H9 (cell line): ENCODE results near the gene PLXNC1. TPM values are rescaled to one million over a fixed set of nuclear protein-coding genes. Genes with fewer than 3 reads are reported as not detected.

Experiments
- DNase-seq: peaks from one replicate; pipeline ENCODE4 v3.0.0-alpha.2; 2017
- H2AFZ ChIP-seq: one replicate; pipeline ENCODE4 v1.6.1; 2013; ENCODE audit warnings: mild to moderate bottlenecking, low read length, control low read depth, moderate library complexity
- H2AK5ac ChIP-seq: 2 replicates; pipeline ENCODE4 v1.6.1; 2013; ENCODE audit warnings: low read length, control low read depth, mixed read lengths; ENCODE audit not compliant: insufficient read length
- H2BK120ac ChIP-seq: one replicate; pipeline ENCODE4 v1.6.1; 2013; ENCODE audit warnings: low read depth, mild to moderate bottlenecking, low read length, control low read depth, inconsistent platforms; ENCODE audit not compliant: poor library complexity, severe bottlenecking
- H2BK12ac ChIP-seq: 2 replicates; pipeline ENCODE4 v1.6.1; 2013; ENCODE audit warnings: low read length, control low read depth, mixed read lengths, low read depth; ENCODE audit not compliant: insufficient read length
- H2BK15ac ChIP-seq: 2 replicates; pipeline ENCODE4 v1.6.1; 2013; ENCODE audit warnings: low read depth, low read length, control low read depth
- H2BK20ac ChIP-seq: one replicate; pipeline ENCODE4 v1.6.1; 2013; ENCODE audit warnings: low read depth, mild to moderate bottlenecking, low read length, control low read depth, inconsistent platforms; ENCODE audit not compliant: poor library complexity, severe bottlenecking
- H2BK5ac ChIP-seq: 2 replicates; pipeline ENCODE4 v1.6.1; 2013; ENCODE audit warnings: low read length, control low read depth, mixed read lengths; ENCODE audit not compliant: insufficient read length
- H3K14ac ChIP-seq: 2 replicates; pipeline ENCODE4 v1.6.1; 2013; ENCODE audit warnings: low read length, control low read depth; ENCODE audit not compliant: insufficient read depth
- H3K18ac ChIP-seq: 2 replicates; pipeline ENCODE4 v1.6.1; 2013; ENCODE audit warnings: low read depth, mild to moderate bottlenecking, mixed read lengths, low read length, control low read depth; ENCODE audit not compliant: insufficient read length
- H3K23ac ChIP-seq: 2 replicates; pipeline ENCODE4 v1.6.1; 2013; ENCODE audit warnings: low read length, control low read depth, mixed read lengths, low read depth; ENCODE audit not compliant: insufficient read length
- H3K23me2 ChIP-seq: 2 replicates; pipeline ENCODE4 v1.6.1; 2013; ENCODE audit warnings: low read depth, mild to moderate bottlenecking, mixed read lengths, low read length, control low read depth; ENCODE audit not compliant: insufficient read length, poor library complexity, severe bottlenecking
- H3K27ac ChIP-seq: 2 replicates; pipeline ENCODE4 v1.5.1; 2013; ENCODE audit warnings: low read length, control low read depth, mixed read lengths, low read depth; ENCODE audit not compliant: insufficient read length
- H3K27me3 ChIP-seq: 2 replicates; pipeline ENCODE4 v1.6.1; 2013; ENCODE audit warnings: low read length, control low read depth, inconsistent platforms; ENCODE audit not compliant: insufficient read depth
- H3K4ac ChIP-seq: 2 replicates; pipeline ENCODE4 v1.6.1; 2013; ENCODE audit warnings: low read depth, mild to moderate bottlenecking, control low read depth, inconsistent platforms, low read length, moderate library complexity
- H3K4me1 ChIP-seq: 2 replicates; pipeline ENCODE4 v1.6.1; 2013; ENCODE audit warnings: low read length, control low read depth, inconsistent platforms; ENCODE audit not compliant: insufficient read depth
- H3K4me2 ChIP-seq: 2 replicates; pipeline ENCODE4 v1.6.1; 2013; ENCODE audit warnings: low read length, control low read depth, mixed read lengths; ENCODE audit not compliant: insufficient read length, insufficient read depth
- H3K56ac ChIP-seq: 2 replicates; pipeline ENCODE4 v1.6.1; 2013; ENCODE audit warnings: low read depth, mild to moderate bottlenecking, mixed read lengths, low read length, control low read depth; ENCODE audit not compliant: insufficient read length
- H3K79me1 ChIP-seq: 2 replicates; pipeline ENCODE4 v1.6.1; 2013; ENCODE audit warnings: low read depth, mild to moderate bottlenecking, moderate library complexity, low read length, control low read depth, inconsistent platforms; ENCODE audit not compliant: insufficient read depth, poor library complexity, severe bottlenecking
- H3K79me2 ChIP-seq: 2 replicates; pipeline ENCODE4 v1.6.1; 2013; ENCODE audit warnings: low read length, control low read depth, inconsistent platforms; ENCODE audit not compliant: insufficient read depth
- H3K9ac ChIP-seq: 2 replicates; pipeline ENCODE4 v1.6.1; 2013; ENCODE audit warnings: low read length, control low read depth, mixed read lengths; ENCODE audit not compliant: insufficient read length; ENCODE audit errors: extremely low read depth
- H3K9me3 ChIP-seq: one replicate; pipeline ENCODE4 v1.6.1; 2013; ENCODE audit warnings: low read depth, low read length, inconsistent platforms; ENCODE audit not compliant: control insufficient read depth
- H3T11ph ChIP-seq: one replicate; pipeline ENCODE4 v1.6.1; 2013; ENCODE audit warnings: mild to moderate bottlenecking, low read length, control low read depth, inconsistent platforms
- H4K20me1 ChIP-seq: one replicate; pipeline ENCODE4 v1.6.1; 2013; ENCODE audit not compliant: control insufficient read depth, insufficient read length, insufficient read depth
- H4K5ac ChIP-seq: 2 replicates; pipeline ENCODE4 v1.6.1; 2013; ENCODE audit warnings: low read depth, mild to moderate bottlenecking, mixed read lengths, low read length, control low read depth; ENCODE audit not compliant: insufficient read length
- H4K8ac ChIP-seq: replicated peaks from 2 replicates; pipeline ENCODE4 v1.6.1; 2013; ENCODE audit warnings: low read length, control low read depth, mixed read lengths, low read depth; ENCODE audit not compliant: insufficient read length
- H4K91ac ChIP-seq: 2 replicates; pipeline ENCODE4 v1.6.1; 2013; ENCODE audit warnings: low read depth, mild to moderate bottlenecking, moderate library complexity, mixed read lengths, low read length, control low read depth; ENCODE audit not compliant: insufficient read length
- H3K27ac Mint-ChIP-seq, 3 experiments: 2 replicates in 2 of 3; 3 replicates in 1 of 3; pipeline ENCODE4 v1.8.0; 2020 to 2021; ENCODE audit warnings: mixed read lengths in 3 of 3, mild to moderate bottlenecking in 1 of 3, moderate library complexity in 1 of 3
- H3K27me3 Mint-ChIP-seq: 2 replicates; pipeline ENCODE4 v1.8.0; 2021; ENCODE audit warnings: low read depth, mild to moderate bottlenecking, moderate library complexity, mixed read lengths
- H3K36me3 Mint-ChIP-seq, 3 experiments: 2 replicates in 2 of 3; 3 replicates in 1 of 3; pipeline ENCODE4 v1.8.0; 2020 to 2021; ENCODE audit warnings: low read depth in 3 of 3, mixed read lengths in 3 of 3; ENCODE audit not compliant: insufficient read depth in 1 of 3
- H3K4me1 Mint-ChIP-seq, 2 experiments: 2 replicates each; pipeline ENCODE4 v1.8.0; 2020; ENCODE audit warnings: mixed read lengths in 2 of 2
- H3K4me3 Mint-ChIP-seq, 2 experiments: 2 replicates in 1 of 2; 3 replicates in 1 of 2; pipeline ENCODE4 v1.8.0; 2020 to 2021; ENCODE audit warnings: mild to moderate bottlenecking in 2 of 2, mixed read lengths in 2 of 2, moderate library complexity in 1 of 2
- H3K9me3 Mint-ChIP-seq, 2 experiments: 2 replicates in 1 of 2; 3 replicates in 1 of 2; pipeline ENCODE4 v1.8.0; 2020; ENCODE audit warnings: mild to moderate bottlenecking in 2 of 2, mixed read lengths in 2 of 2, moderate library complexity in 1 of 2
- CTCF ChIP-seq: fragments of 200-600 bp; sonication (generic); conservative IDR thresholded peaks from 3 replicates; pipeline ENCODE4 v1.8.0; 2021; ENCODE audit warnings: antibody characterized with exemption, mild to moderate bottlenecking
- WGBS: extraction: QIAGEN DNeasy Blood & Tissue Kit; methylation state at CpG from one replicate; pipeline ENCODE4 v1.1.7; 2013; ENCODE audit warnings: missing lambda C conversion rate, low lambda C conversion rate, mixed read lengths; ENCODE audit not compliant: insufficient read length; ENCODE audit errors: extremely low coverage; 5-methylcytosine and 5-hydroxymethylcytosine counted together
- total RNA-seq: library from RNA; stranded (reverse); gene quantifications from 2 replicates; pipeline ENCODE4 v1.2.1, GENCODE V29; 2021

PLXNC1 gene
- total RNA-seq, 1 experiment from 2014 or later = 1.2 TPM

GRCh38 chr12:94180558-94181296 lies 32.4 kb downstream of the PLXNC1 start:
- Histone ChIP-seq H3T11ph (no peak overlapping the region), H3K4me1 (no peaks in the 10 kb centered on the region), H4K8ac (no peak overlapping the region), H4K5ac (no peak overlapping the region), H3K23ac (no peak overlapping the region), H3K79me2 (no peaks in the 10 kb centered on the region), H3K14ac (no peak overlapping the region), H2AFZ (no peak overlapping the region), H3K56ac (no peak overlapping the region), H3K9ac (no peak overlapping the region), H2BK15ac (no peak overlapping the region), H3K23me2 (no peaks in the 10 kb centered on the region), H2BK120ac (no peak overlapping the region), H3K4me2 (no peak overlapping the region), H4K91ac (no peak overlapping the region), H4K20me1 (no peaks in the 10 kb centered on the region), H2AK5ac (no peak overlapping the region), H2BK5ac (no peak overlapping the region), H3K9me3 (no peaks in the 10 kb centered on the region), H3K79me1 (no peaks in the 10 kb centered on the region), H3K27ac (no peak overlapping the region), H3K18ac (no peak overlapping the region), H2BK20ac (no peak overlapping the region), H2BK12ac (no peak overlapping the region), H3K27me3 (no peaks in the 10 kb centered on the region; the same call in 1 of the 2 replicates), H3K4ac (no peak overlapping the region)
- H3K4me3 Mint-ChIP-seq = no peak overlapping the region
- H3K9me3 Mint-ChIP-seq = peaks cover 6 to 9% of the 10 kb centered on the region in 2 experiments
- H3K27ac Mint-ChIP-seq = no peak overlapping the region
- H3K36me3 Mint-ChIP-seq = peaks cover 0 to 4% (median 0%) of the 10 kb centered on the region in 3 experiments; a peak in 2 of 7 replicates
- H3K4me1 Mint-ChIP-seq = peaks cover 4 to 5% of the 10 kb centered on the region in 2 experiments
- no peak for DNase-seq
- WGBS = no CpG with 5 or more reads among the region's 6 CpGs
- peaks cover 57% of the 10 kb centered on the region for H3K27me3 Mint-ChIP-seq
- TF ChIP-seq CTCF = no peak
